ENCODE data around the gene CDC26.
"Not testable (repeated sequence)": the region's sequence is repeated elsewhere in the genome, so short reads cannot be mapped to it uniquely, and the experiment has no call there.

The CDC26 gene

DNA sequence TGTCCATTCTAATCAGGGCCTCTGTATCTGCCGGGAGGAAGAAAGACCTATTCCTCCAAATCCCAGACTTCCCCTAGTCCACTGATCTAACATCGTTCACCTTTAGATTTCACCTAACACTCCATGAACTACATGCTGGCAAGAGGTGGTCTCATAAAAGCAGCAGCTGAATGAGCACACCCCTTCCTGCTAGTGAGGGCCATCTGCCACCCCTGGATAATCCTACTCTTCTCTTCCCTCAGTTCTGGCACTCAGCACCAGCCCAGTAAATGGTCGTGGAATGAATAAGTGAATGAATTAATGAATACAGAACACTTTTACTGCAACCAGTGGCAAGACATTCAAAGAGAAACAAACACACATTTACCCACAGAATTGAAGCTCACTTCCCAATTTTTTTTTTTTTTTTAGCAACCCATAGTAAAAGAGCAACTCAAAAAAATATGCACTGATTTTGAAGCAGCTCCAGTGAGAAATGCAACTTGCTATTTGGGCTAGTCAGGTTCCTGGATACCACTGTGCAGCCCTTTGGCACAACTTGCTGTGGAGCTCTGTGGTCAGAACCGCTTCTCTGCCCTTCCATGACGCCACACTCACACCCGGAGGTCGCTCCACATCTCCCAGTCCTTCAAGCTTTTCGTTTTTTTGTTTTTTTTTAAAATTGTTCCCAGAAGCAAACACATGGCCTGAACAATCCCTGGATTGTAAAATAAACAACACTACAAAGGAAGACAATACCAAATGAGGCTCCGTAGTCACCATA is 21.6 kb upstream of the CDC26 start:
- DNase-seq: no peak

DNA sequence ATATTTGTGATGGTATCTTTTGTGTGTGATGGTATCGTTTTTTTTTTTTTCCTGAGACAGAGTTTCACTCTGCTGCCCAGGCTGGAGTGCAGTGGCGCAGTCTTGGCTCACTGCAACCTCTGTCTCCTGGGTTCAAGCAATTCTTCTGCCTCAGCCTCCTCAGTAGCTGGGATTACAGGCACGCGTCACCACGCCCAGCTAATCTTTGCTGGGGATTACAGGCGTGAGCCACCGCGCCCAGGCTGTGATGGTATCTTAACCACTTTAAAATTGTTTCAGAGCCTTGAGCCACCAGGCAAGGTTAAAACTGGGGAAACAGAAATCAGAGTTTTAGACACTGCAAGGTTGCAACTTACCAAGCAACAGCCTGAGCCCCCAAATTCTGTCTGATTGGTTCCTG is 20.9 kb upstream of the CDC26 start:
- not testable (repeated sequence) for DNase-seq

DNA sequence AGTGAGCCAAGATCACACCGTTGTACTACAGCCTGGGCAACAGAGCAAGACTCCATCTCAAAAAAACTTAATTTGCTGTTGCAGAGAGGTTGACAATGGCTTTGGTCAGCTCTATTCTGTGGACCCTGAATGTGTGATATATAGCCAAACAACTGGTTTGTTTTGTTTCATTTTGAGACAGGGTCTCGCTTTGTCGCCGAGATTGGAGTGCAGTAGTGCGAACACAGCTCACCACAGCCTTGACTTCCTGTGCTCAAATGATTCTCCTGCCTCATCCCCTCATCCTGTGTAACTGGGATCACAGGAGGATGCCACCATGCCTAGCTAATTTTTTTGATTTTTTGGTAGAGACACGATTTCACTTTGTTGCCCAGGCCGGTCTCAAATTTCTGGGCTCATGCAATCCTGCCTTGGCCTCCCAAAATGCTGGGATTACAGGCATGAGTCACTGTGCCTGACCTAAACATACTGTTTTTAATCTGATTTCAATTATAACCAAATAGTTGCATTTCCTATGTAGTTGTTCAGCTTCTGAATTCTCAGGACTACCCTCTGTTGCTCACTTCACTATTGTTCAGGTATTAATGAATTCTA is 18.0 kb upstream of the CDC26 start:
- DNase-seq: no peak

DNA sequence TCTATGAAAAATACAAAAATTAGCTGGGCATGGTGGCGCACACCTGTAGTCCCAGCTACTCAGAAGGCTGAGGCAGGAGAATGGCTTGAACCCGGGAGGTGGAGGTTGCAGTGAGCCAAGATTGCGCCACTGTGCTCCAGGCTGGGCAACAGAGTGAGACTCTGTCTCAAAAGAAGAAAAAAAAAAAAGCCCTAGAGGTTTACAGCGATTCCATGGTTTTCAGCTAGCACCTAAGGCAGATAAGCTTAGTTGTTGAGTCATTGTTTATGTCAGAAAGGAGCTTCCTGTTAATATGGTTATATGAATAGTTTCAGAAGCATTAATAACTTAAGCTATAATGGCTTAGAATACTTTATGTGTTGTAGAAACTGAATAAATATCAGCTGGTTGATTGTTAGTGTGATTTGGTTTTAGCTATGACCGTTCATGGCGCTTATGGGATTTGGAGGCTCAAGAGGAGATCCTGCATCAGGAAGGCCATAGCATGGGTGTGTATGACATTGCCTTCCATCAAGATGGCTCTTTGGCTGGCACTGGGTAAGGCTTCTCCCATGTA is 14.8 kb upstream of the CDC26 start:
- no peak for DNase-seq

DNA sequence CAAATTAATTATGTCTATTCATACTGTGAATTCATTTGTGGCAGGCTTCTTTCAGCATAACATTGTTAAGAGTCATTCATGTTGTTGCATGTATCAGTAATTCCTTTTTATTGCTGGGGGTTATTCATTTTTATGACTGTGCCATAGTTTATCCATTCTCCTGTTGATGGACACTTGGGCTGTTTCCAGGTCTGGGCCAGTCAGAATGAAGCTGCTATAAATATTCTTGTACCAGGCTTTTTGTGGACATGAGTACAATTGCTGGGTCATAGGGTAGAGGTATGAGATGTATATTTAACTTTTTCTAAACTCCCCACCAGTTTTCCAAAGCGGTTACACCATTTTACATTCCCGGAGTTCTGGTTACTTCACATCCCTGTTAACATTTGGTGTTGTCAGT is 13.7 kb upstream of the CDC26 start:
- DNase-seq: no peak

DNA sequence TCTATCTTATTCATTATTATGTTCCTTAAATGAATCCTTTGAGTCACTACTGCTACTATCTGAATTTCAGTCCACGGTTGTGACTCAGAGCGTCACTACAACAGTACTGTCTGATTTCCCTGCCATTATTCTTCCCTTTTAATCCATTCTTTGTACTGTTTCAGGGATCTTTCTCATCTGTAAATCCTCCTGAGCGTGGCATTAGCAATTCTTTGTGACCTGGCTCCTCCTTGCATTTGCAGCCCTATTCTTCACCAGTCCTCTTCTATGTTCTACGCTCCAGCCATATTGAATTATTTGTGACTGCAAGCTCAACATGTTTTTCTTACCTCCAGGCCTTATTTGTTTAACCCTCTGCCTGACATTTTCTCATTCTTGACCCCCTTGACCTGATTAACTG is 6.0 kb upstream of the CDC26 start:
- DNase-seq: no peak

DNA sequence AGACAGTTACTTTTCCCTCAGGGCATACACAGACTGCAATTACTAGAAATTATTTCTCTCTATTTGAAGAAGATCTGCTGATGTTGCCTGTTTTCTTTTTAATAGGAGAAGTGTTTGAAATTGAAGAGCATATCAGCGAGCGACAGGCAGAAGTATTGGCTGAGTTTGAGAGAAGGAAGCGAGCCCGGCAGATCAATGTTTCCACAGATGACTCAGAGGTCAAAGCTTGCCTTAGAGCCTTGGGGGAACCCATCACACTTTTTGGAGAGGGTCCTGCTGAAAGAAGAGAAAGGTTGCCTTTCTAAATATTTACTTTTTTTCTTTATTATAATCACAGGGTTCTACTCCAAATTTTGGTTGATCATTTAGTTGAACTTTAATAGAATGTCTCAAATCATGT is 3.5 kb upstream of the CDC26 start:
- DNase-seq: no peak

DNA sequence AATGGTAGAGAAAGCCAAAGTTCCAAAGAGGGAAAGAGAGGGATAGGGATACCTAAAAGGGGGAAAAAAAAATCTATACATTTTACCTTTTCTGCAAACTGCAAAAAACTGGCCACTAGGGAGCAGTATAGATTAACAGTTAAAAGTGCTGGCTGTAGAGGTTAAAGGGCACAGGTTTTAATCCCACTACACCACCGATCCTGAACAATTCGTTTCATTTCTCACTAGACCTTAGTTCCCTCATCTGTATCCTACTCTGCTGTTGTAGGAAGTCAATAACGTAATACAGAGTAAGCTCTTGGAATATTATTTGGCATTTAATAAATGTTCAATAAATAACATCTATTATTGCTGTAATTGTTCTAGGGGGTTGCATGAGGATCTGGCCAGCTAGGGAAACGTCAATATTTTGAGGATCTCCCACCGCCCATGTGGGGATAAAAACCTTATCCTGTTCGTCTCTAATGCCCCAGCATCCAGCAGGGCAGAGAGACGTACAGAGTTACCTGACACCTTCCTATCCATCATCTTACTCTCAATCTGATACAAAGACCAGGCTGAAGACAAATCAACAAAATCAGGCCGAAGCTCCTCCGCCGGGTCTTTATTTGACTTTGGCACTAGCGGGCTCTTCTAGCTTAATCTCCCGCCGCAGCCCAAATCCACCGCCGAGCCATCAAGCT is 757 bp downstream of the CDC26 start:
- DNase-seq: peak; percentile 36

DNA sequence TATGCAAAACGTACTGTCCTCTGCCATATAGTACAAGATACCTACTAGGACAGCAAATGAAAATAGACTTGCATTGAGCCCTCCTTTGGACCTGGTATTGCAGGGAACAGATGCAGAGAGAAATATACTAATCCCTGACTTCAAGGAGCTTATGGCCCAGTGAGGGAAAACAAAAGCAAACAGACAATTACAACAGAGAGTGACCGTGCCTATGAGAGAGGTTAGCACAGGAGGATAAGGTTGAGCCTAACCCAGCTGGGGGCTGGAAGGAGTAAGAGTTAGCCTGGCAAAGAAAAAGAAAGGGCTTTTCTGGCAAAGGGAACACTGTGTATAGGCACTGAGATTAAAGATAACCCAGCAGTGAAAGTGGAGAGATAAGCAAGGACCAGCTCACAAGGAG is 5.5 kb downstream of the CDC26 start:
- DNase-seq: no peak

DNA sequence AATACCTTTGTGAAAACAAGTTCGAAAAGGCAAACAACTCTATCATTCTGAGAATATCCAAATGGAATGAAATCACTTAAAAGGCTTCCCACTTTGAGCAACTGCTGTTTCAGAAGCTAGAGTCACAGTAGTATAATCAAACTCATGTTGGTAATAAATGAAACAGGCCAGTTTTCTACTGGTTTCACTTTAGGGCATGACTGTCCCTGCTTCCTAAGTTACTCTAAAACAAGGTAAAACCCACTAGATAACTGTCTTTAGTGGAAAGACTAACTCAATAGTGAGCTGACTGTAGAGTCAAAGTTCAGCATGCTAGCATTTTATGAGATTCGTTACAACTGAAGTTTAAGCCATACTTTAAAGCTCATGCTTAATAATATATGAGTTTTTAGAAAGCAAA is 6.0 kb downstream of the CDC26 start:
- DNase-seq: no peak

DNA sequence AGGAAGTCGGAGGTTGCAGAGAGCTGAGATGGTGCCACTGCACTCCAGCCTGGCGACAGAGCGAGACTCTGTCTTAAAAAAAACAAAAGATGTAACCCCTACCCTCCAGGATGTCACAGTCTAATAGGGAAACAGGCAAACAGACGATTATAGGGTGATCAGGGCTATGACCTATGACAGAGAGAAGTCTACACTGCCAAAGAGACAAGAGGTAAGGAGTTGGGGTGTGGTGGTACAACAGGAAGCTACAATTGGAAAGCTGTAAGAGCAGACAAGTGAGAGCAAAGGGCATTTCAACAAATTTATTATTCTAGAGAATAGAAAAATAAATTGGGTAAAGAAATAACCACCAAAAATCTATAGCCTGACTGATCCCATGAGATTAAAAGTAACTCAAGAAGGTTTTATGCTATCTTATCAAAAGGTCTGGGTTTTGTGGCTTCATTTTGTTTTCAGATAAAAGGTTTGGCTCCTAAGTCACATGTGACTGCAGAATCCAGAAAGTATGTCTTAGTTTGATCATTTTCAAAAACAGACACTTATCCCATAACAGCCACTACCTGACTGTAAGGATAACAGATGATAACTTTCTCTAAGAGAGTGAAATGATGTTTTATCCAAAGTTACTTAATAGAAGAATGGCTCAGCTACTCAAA is 7.3 kb downstream of the CDC26 start:
- DNase-seq: no peak

DNA sequence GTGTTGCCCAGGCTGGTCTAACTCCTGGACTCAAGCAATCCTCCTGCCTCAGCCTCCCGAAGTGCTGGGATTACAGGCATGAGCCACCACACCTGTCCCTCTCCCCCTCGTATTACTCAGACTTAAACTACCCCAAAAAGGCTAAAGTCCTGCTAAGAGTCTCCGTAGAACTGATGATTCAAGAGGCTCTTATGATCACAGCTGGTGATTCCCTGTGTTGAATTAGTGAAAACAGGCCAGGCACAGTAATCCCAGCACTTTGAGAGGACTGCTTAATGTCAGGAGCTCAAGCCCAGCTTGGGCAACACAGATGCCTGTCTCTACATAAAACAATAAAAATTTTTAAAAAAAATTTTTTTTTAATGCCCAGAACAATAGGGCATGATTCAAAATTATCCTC is 9.2 kb downstream of the CDC26 start:
- no peak for DNase-seq

DNA sequence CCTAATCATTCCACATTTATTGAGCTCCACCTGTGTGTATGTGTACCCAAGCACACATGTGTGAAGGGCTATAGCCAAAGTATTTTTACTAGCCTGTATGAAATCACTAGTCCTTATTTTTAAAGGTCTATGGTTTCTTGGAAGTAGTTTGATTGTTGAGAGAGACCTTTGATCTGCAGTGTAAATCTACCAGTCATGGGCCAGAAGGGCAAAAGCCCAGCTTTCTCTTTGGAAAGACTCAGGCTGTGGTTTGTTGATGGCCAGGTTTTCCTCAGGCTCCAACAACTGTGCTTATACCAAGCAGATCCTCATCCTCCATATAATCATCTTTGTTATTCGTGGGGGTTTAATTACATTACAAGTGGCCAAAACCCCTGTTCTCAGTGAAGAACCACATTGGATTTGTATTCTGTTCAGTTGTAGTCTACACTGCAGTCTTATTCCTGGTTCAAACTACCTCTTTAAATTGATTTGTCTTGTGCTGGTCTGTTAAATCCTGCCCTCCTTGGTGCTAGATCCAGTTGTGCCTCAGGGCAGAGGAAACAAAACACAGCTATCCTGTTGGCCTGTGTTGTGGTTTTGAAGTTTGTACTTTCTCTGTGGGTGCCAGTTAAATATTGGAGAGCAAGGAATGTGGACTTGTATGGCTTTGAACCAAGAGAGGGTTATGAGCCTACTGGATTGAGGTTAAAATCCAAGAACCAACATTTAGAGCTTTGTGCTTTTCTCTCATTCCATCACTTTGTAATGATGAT is 13.3 kb downstream of the CDC26 start:
- no peak for DNase-seq

DNA sequence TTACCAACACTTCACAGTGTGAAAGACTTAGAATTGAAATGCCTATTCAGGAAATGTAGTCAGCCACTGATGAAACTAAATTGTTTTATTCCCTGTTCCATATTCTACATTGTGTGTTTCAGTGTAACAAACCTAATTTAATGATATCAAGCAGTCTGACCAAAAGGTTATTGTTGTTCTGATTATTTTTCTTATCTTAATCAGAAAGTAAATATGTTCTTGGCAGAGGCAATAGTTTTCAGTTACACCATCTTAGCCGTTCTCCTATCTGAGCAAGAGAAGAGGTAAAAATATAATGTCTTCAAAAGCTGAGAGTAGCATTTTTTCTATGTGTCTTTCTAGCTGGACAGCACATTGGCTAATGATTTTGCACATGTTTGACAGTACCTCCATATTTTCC is 17.1 kb downstream of the CDC26 start:
- DNase-seq: no peak

DNA sequence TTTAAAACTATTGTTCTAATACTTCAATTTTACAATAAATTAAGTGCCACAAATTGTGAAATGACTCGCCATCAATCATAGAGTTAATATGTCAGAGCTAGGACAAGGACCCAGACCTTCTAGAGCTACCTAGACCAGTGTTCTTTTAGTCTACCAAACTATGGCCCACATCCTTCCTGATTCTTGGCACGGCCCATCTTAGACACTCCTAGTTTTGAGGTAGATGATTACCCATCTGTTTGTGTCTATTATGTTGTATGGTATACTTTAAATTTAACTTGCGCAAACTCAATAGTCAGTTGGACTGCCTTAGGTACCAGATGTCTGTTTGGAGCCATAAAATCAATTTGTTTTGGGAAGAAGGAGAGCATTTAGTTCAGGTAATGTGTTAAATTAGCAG is 17.5 kb downstream of the CDC26 start:
- no peak for DNase-seq

DNA sequence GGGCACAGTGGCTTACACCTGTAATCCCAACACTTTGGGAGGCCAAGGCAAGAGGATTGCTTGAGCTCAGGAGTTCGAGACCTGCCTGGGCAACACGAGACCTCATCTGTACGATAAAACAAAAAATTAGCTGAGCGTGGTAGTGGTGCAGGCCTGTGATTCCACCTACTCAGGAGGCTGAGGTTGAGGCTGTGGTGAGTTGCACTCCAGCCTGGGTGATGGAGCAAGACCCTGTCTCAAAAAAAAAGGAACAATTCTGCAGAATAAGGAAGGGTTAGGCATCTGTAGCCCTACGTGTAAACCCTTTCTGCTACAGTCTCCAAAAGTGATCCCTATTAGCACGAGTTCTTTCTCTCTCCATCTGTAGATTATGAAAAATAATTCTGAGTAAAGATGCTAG is 19.9 kb downstream of the CDC26 start:
- no peak for DNase-seq

DNA sequence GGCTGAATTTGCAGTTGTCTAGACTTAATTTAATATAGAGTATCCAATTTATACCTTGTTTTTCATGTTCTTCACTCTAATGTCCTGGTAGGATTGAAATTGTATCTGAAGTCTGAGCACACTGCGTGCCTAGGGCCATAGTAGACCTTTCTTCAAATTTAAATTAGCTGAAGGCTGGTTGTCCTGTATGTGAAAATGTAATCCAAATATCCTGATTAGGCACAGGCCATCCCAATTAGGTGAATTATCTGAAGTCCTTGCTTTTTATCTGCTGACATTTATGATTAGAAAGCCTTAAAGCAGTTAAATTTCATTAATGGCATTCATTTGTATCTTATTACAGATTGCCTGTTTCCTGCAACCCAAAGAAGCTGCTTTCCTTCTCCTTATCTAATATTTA is 20.4 kb downstream of the CDC26 start:
- no peak for DNase-seq

DNA sequence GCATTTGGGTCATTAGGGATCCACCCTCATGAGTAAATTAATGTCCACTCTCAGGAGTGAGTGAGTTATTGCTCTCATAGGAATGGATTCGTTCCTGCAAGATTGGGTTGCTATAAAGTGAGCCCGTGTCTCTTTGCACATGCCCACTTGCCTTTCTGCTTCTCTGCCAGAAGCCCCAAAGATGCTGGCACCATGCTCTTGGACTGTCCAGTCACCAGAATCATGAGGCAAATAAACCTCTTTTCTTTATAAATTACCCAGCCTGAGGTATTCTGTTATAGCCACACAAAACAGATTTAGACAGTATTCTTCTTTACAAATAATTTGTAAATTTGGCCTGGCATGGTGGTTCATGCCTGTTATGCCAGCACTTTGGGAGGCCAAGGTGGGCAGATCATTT is 24.6 kb downstream of the CDC26 start:
- DNase-seq: no peak

DNA sequence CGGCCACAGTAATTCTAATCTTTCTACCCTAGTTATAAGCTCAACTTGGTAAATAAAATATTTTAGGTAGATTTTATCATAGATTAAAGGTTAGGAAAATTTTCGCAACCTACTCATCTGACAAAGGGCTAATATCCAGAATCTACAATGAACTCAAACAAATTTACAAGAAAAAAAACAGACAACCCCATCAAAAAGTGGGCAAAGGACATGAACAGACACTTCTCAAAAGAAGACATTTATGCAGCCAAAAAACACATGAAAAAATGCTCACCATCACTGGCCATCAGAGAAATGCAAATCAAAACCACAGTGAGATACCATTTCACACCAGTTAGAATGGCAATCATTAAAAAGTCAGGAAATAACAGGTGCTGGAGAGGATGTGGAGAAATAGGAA is 25.7 kb downstream of the CDC26 start:
- DNase-seq: not testable (repeated sequence)

DNA sequence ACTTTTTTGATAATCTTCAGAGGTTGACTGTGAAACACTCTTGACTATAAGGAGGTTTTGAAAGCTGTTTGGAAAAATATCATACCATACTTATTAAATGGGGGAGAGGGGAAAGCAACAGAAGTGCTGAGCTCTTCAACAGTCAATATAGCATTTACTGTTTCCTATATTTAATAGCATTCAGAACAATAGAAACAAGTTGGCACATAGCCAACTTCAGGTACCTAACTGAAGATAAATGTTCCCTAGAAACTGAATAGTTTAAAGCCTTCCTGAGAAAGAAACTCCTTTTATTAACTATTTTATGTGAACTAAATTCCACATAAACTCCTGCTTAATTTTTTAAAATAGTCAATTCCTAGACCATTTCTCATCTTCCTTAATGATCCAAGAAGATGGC is 27.7 kb downstream of the CDC26 start:
- no peak for DNase-seq

DNA sequence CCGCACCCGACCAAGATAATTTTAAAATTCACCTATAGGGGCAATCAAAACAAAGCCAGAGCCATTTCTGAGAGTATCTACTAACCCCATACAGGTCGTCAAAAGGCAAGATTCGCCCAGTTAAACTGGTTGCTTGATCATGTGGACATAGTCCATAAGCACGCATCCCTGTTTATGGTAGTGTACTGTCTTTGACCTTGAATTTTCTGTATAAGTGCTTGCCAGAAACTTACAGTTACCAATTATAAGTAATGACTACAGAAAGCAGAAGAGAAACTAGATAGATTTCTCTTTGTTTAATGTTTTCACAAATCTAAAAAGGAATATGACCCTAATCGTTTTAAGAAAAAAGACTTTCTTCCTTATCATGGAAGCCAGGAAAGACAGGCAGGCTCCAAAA is 28.4 kb downstream of the CDC26 start:
- no peak for DNase-seq

DNA sequence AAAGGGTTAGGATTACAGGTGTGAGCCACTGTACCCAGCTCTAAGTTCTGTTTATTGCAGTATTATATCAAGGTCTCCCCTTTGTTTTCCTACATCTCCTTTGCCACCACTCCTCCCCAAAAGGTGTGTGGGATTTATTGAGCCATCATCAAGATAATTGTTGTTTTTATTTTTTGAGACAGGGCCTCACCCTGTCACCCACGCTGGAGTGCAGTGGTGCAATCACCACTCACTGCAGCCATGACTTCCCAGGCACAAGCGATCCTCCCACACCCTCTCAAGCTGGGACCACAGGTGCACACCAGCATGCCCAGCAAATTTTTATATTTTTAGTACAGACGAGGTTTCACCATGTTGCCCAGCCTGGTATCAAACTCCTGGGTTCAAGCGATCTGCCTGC is 29.5 kb downstream of the CDC26 start:
- DNase-seq: no peak

All from right kidney (tissue), 1 donor.